D721Med (cell line): Measurements from ENCODE around the gene ACAP1.

ENCODE experiments used
- DNase-seq: peaks from one replicate; pipeline ENCODE4 v3.0.0; 2011; ENCODE audit warnings: low spot score; ENCODE audit not compliant: insufficient read length
- FAIRE-seq: peaks from 2 replicates; lab custom pipeline; 2011; peaks lifted over from hg19 to GRCh38; lab: Jason Lieb, UNC
- CTCF ChIP-seq: IDR thresholded peaks from 2 replicates; pipeline ENCODE4 v1.5.1; 2012; ENCODE audit warnings: mild to moderate bottlenecking, control low read depth; ENCODE audit not compliant: insufficient read depth; ENCODE audit errors: missing control alignments

The ACAP1 gene

GRCh38 chr17:7306911-7307685 lies 29.2 kb upstream of the ACAP1 start, which contains the start of gene EIF5A:
TSS of gene EIF5A (plus strand) at chr17:7307628. CDS start at chr17:7309636, 2,008 bp downstream.
- FAIRE-seq: peak; percentile 84
- no peak for TF ChIP-seq CTCF
- peak; percentile 92 for DNase-seq

- DNase-seq (no peak), FAIRE-seq (no peak)
- no peak for TF ChIP-seq CTCF
Measured at GRCh38 chr17:7307686-7308624, 28.4 kb upstream of the ACAP1 start.

- DNase-seq: no peak
- no peak for FAIRE-seq
- TF ChIP-seq CTCF: no peak
Measured at GRCh38 chr17:7308625-7309433, 27.5 kb upstream of the ACAP1 start.

- no peak for DNase-seq
- TF ChIP-seq CTCF: no peak
- no peak for FAIRE-seq
Measured at GRCh38 chr17:7309628-7310027, 26.7 kb upstream of the ACAP1 start.

- FAIRE-seq: no peak
- TF ChIP-seq CTCF: no peak
- no peak for DNase-seq
Measured at GRCh38 chr17:7311110-7311705, 25.1 kb upstream of the ACAP1 start.

- DNase-seq: no peak
- FAIRE-seq: no peak
- no peak for TF ChIP-seq CTCF
Measured at GRCh38 chr17:7312432-7313087, 23.8 kb upstream of the ACAP1 start.
